ENCODE results near the gene FGD6. TPM values are rescaled to one million over a fixed set of nuclear protein-coding genes. Genes with fewer than 3 reads are reported as not detected.

FGD6 gene
- polyA plus RNA-seq, 2 of the 4 experiments (the other 2 are of a cell fraction) = 15.5 to 48.0 TPM

GRCh38 chr12:95116341-95116740, 100.9 kb downstream of the FGD6 start:
- no peak for DNase-seq (ENCODE audit: low read depth in 1 of 2, low spot score in 1 of 2)
- Histone ChIP-seq H3K27ac (peak overlapping the region; percentile 73 to 86; a peak in 5 of 6 replicates), H3K4me1 (peaks cover 59% of the 10 kb centered on the region), H3K4me2 (peak overlapping the region; percentile 63; the same call in 2 of the 3 replicates), H3K4me3 (no peak overlapping the region), H3K9me3 (no peaks in the 10 kb centered on the region)
- ATAC-seq = no peak
- no peak for FAIRE-seq
- WGBS (ENCODE audit: missing lambda C conversion rate) = 71% methylated on average over 4 of the region's 4 CpGs
- CTCF ChIA-PET = interaction anchor here (0.6 to 3.8 kb wide), 38 partner anchors 8 to 418 kb away, joined by 3 to 33 read pairs (median 5); partner anchors contain the start of genes FGD6, NR2C1 and VEZT
- TF ChIP-seq TP53 (CRISPR knock-in tag; IDR thresholded peaks at IDR 0.05) = no peak
- TF ChIP-seq HMGXB4 (CRISPR knock-in tag; IDR thresholded peaks at IDR 0.05; ENCODE audit: borderline replicate concordance) = no peak
- TF ChIP-seq, protein P1, sequence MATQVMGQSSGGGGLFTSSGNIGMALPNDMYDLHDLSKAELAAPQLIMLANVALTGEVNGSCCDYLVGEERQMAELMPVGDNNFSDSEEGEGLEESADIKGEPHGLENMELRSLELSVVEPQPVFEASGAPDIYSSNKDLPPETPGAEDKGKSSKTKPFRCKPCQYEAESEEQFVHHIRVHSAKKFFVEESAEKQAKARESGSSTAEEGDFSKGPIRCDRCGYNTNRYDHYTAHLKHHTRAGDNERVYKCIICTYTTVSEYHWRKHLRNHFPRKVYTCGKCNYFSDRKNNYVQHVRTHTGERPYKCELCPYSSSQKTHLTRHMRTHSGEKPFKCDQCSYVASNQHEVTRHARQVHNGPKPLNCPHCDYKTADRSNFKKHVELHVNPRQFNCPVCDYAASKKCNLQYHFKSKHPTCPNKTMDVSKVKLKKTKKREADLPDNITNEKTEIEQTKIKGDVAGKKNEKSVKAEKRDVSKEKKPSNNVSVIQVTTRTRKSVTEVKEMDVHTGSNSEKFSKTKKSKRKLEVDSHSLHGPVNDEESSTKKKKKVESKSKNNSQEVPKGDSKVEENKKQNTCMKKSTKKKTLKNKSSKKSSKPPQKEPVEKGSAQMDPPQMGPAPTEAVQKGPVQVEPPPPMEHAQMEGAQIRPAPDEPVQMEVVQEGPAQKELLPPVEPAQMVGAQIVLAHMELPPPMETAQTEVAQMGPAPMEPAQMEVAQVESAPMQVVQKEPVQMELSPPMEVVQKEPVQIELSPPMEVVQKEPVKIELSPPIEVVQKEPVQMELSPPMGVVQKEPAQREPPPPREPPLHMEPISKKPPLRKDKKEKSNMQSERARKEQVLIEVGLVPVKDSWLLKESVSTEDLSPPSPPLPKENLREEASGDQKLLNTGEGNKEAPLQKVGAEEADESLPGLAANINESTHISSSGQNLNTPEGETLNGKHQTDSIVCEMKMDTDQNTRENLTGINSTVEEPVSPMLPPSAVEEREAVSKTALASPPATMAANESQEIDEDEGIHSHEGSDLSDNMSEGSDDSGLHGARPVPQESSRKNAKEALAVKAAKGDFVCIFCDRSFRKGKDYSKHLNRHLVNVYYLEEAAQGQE (IDR thresholded peaks at IDR 0.05) = no peak
- TF ChIP-seq CHD4 (IDR thresholded peaks at IDR 0.05; ENCODE audit: borderline replicate concordance) = no peak
- no peak for TF ChIP-seq NFE2L2 (conservative IDR thresholded peaks at IDR 0.05; ENCODE audit: low read length)
- TF ChIP-seq SREBF2 (IDR thresholded peaks at IDR 0.05) = no peak
- no peak for TF ChIP-seq E2F6 (IDR thresholded peaks at IDR 0.05; ENCODE audit: borderline replicate concordance, low read depth)
- TF ChIP-seq HOXB5 (CRISPR knock-in tag; IDR thresholded peaks at IDR 0.05) = no peak
- POLR2A ChIA-PET = interaction anchor here (1.4 to 2.3 kb wide), 2 partner anchors 101 kb away, joined by 4 to 9 read pairs; partner anchors contain the start of genes FGD6 and VEZT

- FAIRE-seq = no peak
- Histone ChIP-seq H3K4me2 (no peak overlapping the region), H3K4me1 (peaks cover 58% of the 10 kb centered on the region), H3K4me3 (no peak overlapping the region), H3K27ac (peak overlapping the region in 1 of 2 experiments; percentile 86; a peak in 3 of 6 replicates), H3K9me3 (no peaks in the 10 kb centered on the region)
- WGBS (ENCODE audit: missing lambda C conversion rate) = 74% methylated on average over 7 of the region's 7 CpGs
- ChIA-PET POLR2A (interaction anchor here (1.4 kb wide), 1 partner anchor 102 kb away, joined by 4 read pairs; the partner anchor contains the start of genes FGD6 and VEZT), CTCF (interaction anchor here (1.7 to 3.8 kb wide), 3 partner anchors 77 to 219 kb away, joined by 4 to 33 read pairs (median 28); partner anchors contain the start of genes FGD6 and VEZT)
- ATAC-seq = no peak
- TF ChIP-seq MAX (IDR thresholded peaks at IDR 0.05) (no peak), HDAC2 (IDR thresholded peaks at IDR 0.05) (no peak), KDM5A (IDR thresholded peaks at IDR 0.05) (no peak), NR3C1 (IDR thresholded peaks at IDR 0.05) (no peak), NFE2L2 (conservative IDR thresholded peaks at IDR 0.05; ENCODE audit: low read length) (no peak), HOXB13 (CRISPR knock-in tag; IDR thresholded peaks at IDR 0.05; ENCODE audit: low read depth) (no peak), NPAS2 (CRISPR knock-in tag; IDR thresholded peaks at IDR 0.05; ENCODE audit: borderline replicate concordance) (no peak), RNF2 (IDR thresholded peaks at IDR 0.05; ENCODE audit: borderline replicate concordance, low read depth) (no peak), ELK1 (IDR thresholded peaks at IDR 0.05; ENCODE audit: low read depth, low read length) (no peak), JUNB (IDR thresholded peaks at IDR 0.05) (no peak), ZC3H11A (IDR thresholded peaks at IDR 0.05) (no peak), ZNF302 (CRISPR knock-in tag; IDR thresholded peaks at IDR 0.05) (no peak), HMGXB4 (CRISPR knock-in tag; IDR thresholded peaks at IDR 0.05; ENCODE audit: borderline replicate concordance) (no peak)
- TF ChIP-seq, protein P2, sequence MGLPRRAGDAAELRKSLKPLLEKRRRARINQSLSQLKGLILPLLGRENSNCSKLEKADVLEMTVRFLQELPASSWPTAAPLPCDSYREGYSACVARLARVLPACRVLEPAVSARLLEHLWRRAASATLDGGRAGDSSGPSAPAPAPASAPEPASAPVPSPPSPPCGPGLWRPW (IDR thresholded peaks at IDR 0.05) = no peak
- no peak for DNase-seq (ENCODE audit: low read depth in 1 of 2, low spot score in 1 of 2)
Observed at GRCh38 chr12:95115641-95116040, 101.6 kb downstream of the FGD6 start.
